ENCODE data around the gene KDM2A.

KDM2A gene

DNA sequence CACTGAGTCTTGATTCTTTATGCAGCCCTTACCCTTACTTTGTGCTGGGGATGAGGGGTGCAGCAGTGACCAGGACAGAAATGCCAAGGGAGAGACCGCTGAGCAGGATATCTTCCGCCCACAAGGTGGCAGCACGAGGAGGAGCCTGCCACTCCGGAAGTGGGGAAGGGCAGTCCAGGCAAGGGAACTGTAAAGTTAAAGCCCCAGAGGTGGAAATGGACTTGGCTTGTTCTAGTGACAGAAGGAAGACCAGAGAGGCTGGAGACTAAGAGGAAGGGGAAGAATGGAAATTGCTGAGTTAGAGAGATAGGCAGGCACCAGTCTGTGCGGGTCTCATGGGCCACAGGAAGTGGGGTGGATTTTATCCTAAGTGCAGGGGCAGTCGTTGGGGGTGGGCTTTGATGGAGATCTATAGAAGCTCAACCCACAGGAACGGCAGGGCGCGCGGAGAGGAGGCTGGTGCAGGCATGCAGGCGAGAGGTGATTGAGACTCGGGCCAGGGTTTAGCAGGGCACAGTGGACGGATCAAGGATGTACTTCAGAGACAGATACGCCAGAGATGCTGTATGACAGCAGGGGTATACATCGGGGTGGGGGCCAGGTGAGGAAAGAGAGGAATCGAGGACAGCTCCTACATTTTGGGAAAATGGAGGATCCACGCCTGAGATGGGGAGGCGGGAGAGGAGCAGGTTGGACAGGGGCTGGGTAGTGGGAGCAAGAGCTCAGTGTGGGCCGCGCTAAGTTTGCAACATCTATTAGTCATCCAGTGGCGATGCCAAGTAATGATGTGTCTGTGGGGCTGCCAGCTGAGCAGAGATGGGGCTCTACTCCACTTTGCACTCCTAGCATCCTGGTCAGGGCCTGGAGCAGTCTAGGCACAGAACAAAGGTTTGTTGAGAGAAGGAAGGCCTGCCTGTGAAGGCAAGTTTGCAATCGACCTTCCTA is 143.9 kb downstream of the KDM2A start:
- DNase-seq = peak; percentile 76

DNA sequence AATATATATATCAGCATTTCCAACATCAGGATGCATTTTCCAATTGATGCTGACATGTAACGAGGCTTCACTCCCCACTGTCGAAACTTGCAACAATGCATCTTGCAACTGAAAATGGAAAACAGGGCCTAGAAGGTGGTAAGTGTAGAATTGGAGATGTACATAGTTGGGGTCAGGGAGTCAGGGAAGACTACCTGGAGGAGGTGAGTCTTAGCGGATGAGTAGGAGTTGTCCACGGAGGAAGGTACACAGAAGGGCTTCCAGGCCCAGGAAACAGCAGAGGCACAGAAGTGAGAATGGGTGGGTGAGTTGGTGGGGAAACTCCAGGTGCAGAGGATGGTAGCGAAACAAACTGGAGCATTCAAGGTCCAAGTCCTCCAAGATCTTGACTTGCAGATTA is 145.2 kb downstream of the KDM2A start:
- DNase-seq = no peak

GRCh38 chr11:67264877-67265632 is 146.0 kb downstream of the KDM2A start:
- DNase-seq = no peak

DNA sequence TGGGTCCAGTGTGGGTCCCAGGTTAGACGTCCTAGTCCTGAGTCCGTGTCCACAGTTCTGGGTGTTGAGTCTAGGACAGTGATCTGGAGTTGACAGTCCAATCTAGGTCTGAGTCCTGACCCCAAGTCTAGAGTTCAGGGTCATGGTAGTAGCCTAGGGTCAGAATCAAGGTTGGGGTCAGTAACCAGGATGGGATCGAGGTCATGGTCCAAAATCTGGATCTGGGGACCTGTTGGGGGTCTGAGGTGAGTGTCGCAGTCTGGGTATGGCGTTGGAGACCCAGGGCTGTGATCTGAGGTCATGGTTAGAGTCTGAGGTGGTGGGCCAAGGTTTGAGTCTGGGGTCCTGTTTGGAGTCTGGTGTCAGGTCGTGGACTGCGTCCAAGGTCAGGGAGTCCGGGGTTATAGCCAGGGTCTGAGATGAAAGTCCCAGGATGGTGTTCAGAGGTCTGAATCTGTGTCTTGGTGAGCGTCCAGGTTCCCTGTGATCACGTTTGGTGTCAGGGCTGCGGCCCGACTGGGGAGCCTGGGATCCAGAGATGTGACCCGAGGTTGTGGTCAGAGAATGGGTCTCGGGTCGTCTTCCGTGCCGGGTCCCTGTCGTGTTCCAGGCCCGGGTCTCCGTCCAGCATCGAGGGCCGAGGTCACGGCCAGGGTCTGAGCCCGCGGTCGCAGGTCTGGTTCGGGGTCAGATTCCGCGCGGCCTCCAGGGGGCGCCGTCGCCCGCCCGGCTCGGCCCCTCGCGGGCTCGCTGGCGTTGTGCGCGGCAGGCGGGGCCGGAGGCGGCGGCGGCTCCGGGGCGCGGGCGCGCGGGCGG is 146.8 kb downstream of the KDM2A start:
- peak; percentile 77 for DNase-seq

DNA sequence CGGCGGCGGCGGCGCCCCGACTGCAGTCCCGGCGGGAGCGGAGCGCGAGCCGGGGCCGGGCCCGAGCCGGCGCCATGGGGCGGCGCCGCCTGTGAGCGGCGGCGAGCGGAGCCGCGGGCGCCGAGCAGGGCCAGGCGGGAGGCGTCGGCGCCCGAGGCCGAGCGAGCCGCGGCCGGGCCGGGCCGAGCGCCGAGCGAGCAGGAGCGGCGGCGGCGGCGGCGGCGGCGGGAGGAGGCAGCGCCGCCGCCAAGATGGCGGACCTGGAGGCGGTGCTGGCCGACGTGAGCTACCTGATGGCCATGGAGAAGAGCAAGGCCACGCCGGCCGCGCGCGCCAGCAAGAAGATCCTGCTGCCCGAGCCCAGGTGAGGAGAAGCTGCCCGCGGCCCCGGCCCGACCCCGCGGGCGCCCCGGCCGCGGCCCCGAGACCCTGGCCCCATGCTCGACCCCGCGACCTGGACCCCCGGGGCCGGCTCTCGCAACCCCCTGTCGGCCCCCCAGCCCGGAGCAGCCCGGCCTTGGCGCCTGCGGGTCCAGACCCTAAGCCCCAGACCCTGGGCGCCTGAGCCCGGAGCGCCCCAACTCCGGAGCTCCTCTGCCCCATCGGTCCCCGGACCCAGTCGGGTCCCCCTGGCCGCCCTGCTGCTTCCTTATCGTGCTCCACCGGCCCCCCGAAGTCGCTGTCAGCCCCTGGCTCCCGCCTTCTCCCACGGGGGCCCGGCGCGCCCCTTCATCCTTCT is 147.6 kb downstream of the KDM2A start, which contains the start of gene GRK2:
Gene GRK2 (plus strand): TSS at position 25 of the 739 bp plus-strand sequence. CDS start 227 bp downstream, at position 252.
- DNase-seq = no peak

DNA sequence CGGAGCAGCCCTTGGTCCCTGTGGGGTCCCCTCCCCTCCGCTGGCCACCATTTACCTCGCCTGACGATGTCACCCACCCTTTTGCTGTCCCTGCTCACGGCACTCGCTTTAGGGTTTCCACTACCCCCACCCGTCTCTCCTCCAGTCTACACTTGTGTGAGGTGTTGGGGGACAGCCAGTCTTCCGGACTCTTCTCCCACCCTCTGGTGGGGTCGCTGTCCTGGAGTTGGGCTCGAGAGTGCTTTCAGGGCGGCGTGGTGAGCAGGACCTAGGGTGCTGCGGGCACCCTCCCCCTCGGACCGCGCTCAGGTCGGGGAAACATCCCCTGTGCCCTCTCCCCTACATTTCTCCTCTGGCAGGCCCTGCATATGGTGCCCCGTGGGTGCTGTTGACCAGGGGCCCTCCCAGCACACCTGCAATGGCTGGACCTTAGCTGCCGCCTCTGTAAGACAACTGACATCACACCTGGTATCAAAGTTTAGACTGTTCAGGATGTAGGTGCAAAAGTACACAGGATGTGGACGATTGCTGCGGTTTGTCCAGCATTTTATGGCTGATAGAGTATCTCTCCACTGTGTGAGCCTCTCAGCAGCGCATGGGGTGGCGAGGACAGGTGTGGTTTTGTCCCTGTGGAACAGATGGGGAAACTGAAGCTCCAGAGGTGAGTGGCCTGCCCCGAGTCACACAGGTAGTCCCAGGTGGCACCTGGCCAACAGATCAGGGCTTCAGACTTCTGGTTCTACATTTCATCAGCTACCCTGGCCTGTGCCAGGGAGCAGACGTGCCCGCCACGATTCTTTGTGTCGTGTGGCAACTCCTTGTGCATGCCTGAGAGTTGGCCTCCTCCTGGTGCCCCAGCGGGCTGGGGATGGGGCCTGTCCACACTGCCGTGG is 148.4 kb downstream of the KDM2A start:
- DNase-seq = no peak

DNA sequence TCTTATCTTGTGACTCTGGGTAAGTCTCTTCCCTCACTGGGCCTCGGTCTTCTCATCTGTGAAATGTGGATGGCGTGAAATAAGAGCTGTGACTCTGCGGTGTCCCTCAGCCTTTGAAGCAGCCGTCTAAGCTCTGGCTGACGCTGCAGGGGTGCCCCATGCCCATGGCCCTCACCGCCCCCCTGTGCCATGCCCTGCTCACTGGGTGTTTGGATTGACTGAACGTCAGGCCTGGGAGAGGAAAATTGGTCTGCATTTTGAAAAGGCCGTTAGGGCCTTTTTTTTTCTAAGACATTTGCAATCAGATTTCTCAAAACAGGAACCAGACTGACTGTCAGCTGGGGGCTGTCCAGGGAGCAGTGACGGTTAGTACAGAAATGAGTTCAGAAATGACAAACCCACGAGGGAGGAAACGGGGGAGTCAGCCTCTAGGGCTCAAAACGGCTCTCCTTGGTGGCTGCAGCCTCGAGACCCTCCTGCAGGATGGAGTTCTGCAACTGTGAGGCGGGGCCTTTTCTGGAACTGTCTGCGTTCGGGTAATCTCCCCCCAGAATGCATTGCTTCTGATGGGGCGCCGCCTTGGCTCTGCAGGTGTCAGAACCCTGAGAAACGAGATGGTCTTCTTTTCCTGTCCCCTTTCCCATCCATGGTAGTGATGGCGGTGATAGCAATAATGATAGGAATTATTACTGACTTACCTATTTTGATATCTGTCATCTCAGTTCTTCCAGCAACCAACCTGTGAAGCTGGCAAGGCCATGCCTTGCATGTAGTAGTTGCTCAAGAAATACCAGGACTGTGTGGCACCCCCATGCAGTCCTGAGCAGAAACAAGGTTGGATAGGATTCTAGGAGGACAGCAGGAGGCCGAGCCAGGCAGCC is 149.3 kb downstream of the KDM2A start:
- peak; percentile 62 for DNase-seq

DNA sequence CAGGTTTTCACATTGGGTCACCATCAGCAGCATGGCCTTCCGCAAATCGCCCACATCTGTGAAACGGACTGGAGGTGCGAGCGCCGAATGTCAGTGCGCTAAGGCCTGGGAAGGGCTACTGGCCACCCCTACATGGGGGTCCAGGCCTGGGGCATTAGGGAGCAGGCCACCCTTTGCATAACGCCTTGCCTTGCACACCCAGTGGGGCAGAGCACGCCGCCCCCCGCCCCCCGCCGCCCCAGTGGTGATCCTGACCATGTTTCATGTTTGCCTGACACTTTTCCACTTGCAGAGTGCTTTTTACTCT is 149.9 kb downstream of the KDM2A start:
- no peak for DNase-seq

DNA sequence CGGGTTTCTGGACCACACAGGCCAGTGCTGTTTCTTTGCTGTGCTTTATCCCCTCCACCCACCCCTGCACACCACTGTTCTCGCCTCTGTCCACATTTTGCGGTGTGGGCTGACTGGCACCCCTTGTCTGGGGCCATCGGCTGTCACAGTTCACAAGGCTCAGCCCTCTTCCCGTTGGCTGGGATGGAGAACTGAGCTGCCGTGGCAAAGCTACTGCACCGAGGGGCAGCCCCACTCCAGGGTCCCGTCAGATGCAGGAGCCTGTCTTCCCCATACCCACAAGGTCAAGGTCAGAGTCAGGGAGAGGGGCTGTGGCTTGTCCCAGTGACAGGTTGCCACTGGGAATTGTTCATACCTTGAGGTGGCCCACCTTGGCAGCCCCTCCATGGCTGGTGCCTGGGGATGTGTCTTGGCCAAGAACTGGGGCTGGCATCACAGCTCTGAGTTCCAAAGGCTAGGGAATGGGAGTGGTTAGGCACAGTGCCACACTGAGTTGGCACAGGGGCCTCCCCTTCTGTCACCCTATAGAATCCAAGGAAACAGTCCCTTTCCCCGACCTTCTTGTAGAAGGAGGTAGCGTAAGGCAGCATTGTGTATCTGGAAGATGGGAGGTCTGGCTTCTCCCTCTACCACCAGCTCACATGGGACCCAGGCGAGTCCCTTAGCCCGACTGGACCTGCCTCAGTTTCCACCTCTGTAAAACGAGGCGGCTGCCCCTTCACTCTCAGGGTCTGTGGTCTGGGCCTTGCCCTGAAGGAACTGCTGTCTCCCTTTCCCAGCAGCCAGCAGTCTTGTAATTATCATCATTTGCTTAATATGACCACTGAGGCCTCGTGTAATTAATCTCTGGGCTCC is 150.6 kb downstream of the KDM2A start:
- no peak for DNase-seq

DNA sequence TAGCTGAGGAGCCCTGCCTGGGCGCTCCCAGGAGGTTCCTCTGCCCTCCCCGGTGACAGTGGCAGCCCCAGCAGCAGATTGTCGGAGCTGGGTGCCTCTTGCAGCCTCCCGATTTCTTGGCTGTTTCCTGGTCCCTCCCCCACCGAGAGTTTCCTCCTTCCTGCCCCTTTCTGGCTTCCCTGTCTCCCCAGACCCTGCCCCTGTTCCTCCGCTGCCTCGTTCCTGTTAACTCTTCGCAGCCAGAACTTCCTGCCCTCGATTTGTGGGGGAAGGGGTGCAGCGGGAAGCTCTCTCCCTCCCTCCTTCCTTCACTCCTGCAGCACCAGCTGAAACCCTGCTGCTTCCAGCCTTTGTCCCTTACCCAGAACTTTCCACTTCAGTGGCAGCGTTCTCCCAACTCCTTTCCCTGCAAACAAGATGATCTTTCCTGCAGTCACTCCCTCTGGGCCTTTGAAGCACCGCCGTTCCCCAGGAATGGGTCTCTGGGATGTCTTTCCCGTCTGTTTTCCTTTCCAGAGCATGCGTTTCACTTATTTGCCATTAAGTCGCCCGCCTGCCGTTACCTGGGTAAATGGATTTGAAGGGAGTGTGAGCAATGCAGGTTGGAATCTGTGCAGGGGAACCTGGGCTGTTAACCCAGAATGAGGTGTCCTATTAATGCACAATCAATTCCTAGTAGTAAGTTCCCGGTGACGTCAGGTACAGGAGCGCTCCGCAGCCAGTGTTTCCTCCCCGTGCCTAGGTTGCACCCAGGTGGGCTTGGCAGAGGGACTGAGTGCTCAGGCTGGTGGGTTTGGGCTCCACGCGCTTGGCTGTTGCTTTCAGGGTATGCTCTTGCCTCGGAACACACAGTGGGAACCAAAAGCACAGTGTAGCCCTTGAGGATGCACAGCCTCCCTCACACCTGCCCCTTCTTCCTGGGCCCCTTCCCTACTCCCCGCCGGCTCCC is 151.5 kb downstream of the KDM2A start:
- DNase-seq = no peak

GRCh38 chr11:67271205-67271540 is 152.1 kb downstream of the KDM2A start:
- no peak for DNase-seq

DNA sequence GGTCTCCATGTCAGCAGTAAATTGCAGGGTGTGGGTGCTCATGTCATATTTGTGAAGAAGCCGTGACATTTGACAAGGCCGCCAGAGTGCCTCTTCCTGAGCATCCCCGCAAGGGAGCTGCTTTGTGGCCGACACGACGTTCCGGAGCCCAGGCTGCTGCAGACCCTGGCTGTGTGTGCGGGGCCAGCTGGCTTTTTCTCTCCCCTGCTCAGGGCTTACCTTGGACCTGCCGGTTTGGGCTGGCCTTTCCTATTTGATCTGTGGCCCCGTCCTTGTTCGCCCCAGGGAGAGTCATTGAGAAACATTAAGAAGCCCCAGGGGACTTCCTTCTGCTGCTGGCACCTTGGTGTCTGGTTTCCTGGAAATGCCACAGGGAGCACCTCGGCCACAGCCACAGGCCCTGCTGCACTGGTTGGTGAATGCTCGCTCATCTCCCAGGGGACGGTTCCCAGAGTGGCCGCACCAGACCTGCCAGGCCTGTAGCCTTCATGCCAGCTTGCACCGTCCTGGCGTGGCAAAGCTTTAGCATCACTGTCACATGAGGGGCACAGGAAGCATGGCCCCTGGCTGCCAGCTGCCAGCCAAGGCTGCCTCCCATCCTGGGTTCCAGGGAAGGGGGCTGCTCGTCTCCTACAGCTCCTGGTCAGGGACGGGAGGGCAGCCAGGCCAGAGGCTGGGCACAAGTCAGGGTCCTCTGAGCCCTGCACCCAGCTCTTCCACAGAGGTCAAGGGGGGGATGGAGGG is 152.7 kb downstream of the KDM2A start:
- peak; percentile 52 for DNase-seq

GRCh38 chr11:67272327-67273259 is 153.5 kb downstream of the KDM2A start:
- DNase-seq = no peak

GRCh38 chr11:67273260-67273990 is 154.4 kb downstream of the KDM2A start:
- no peak for DNase-seq

DNA sequence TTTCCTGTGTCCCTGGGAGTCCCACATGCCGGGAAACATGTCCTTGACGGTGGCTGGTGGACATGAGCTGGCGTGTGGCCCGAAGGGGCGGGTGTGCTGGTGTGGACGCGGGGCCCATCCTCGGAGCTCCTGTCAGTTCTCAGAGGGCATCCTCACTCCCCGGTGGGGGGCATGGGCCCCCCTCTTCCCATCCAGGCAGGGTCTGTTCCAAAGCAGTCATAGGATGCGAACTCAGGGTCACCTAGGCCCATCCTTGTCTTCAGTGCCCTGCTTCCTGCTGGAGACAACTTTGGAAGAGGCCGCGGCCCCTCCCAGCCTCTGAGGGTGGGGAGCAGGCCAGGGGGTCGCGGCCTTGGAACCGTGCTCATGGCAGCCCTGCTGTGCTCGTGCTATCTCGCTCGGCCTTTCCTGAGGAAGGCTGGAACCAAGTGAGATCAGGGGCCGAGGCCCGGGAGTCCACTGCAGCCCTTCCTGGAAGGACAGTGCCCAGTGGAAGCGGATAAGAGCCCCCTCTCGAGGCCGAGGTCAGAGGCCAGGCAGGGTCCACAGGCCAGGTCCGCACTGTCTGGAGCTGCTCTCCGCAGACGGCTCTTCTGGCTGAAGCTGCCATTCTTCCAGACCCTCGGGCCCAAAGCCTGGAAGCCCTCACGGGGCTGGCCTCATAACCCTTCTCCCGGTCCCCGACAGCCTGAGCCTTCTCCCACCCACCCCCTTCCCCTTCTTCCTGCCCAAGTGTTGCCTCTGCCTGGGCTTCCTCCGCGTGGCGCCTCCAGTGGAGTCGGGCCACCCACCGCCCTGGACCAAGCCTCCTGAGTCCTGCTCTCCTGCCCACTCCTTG is 155.9 kb downstream of the KDM2A start:
- DNase-seq = no peak
